Measurements from ENCODE around the gene ZEB1. TPM values are rescaled to one million over a fixed set of nuclear protein-coding genes. Genes with fewer than 3 reads are reported as not detected.

ZEB1 gene
- total and polyA plus RNA-seq, 2 of the 4 experiments (the other 2 are of a cell fraction) = 23.7 to 108 TPM

DNA sequence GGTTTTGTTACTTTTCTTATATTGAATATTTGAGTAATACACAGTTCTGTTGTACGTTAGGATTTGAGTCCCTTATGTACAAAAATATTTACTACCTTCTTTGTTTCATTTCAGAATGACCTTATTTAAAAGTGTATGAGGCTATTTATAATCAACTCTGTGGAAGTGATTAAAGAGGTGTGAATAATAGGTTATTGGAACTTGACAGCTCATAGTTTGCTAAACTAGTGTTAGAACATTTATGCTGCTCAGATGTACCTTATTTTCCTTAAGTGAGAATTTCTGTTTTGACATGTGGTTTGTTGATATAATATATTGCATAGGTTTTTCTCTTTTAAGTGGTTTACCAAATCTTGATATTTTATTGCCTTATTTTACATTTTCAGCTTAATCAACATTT is 105.5 kb downstream of the ZEB1 start:
- dilution Hi-C loops (cut with HindIII; ENCODE audit: low sequenced_read_pairs, unreplicated experiment) = no loop called here
- no peak for DNase-seq

More for the DNA sequence above, 105.5 kb downstream of the ZEB1 start:
- H3K27me3 ChIP-seq (ENCODE audit: control insufficient read depth, insufficient read depth, low read length) = no peaks in the 10 kb centered on the region
- 0 out of 2 replicates have a peak, but pooled peaks cover 2% of the 10 kb centered on the region for H3K36me3 ChIP-seq (ENCODE audit: control insufficient read depth, insufficient read depth, low read length)
- no peak overlapping the region for H2AK9ac ChIP-seq (replicated peaks; ENCODE audit: low read depth, low read length, poor library complexity)
- no peak overlapping the region for H2BK5ac ChIP-seq (ENCODE audit: low read depth, low read length, poor library complexity, severe bottlenecking)
- WGBS, 2 experiments (ENCODE audit: extremely low coverage in 2 of 2, insufficient read length in 1 of 2) = no CpG with 5 or more reads among the region's 1 CpG
- no peak overlapping the region for H3K23ac ChIP-seq (ENCODE audit: low read depth, low read length)
- H4K5ac ChIP-seq (ENCODE audit: low read depth, low read length) = no peak overlapping the region
- H3K79me1 ChIP-seq (ENCODE audit: low read depth in 1 of 2, low read length in 2 of 2) = peaks cover 16 to 51% of the 10 kb centered on the region in 2 experiments
- no peak overlapping the region for H4K91ac ChIP-seq (ENCODE audit: insufficient read depth, low read depth, low read length)
- H3K14ac ChIP-seq (replicated peaks; ENCODE audit: low read depth, low read length) = no peak overlapping the region
- BruUV-seq (replicated peaks) = no TSS peak
- TF ChIP-seq, protein P1, sequence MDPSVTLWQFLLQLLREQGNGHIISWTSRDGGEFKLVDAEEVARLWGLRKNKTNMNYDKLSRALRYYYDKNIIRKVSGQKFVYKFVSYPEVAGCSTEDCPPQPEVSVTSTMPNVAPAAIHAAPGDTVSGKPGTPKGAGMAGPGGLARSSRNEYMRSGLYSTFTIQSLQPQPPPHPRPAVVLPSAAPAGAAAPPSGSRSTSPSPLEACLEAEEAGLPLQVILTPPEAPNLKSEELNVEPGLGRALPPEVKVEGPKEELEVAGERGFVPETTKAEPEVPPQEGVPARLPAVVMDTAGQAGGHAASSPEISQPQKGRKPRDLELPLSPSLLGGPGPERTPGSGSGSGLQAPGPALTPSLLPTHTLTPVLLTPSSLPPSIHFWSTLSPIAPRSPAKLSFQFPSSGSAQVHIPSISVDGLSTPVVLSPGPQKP (IDR thresholded peaks at IDR 0.05; ENCODE audit: borderline replicate concordance, low read depth, low read length) = no peak
- TF ChIP-seq MAFK (IDR thresholded peaks at IDR 0.05; ENCODE audit: low read depth, low read length) (no peak), RAD21 (IDR thresholded peaks at IDR 0.05; ENCODE audit: low read length) (no peak), CHD1 (IDR thresholded peaks at IDR 0.05; ENCODE audit: low read depth, low read length) (no peak), FOS (IDR thresholded peaks at IDR 0.05; ENCODE audit: low read depth, low read length) (no peak), NFE2L2 (IDR thresholded peaks at IDR 0.05; ENCODE audit: low read depth, low read length) (no peak), MXI1 (IDR thresholded peaks at IDR 0.05; ENCODE audit: borderline replicate concordance, low read depth, low read length) (no peak), SMC3 (IDR thresholded peaks at IDR 0.05; ENCODE audit: low read depth, low read length) (no peak), RCOR1 (IDR thresholded peaks at IDR 0.05; ENCODE audit: insufficient replicate concordance, low read length) (no peak), BHLHE40 (IDR thresholded peaks at IDR 0.05; ENCODE audit: low read depth, low read length) (no peak)
- TF ChIP-seq, protein P2, sequence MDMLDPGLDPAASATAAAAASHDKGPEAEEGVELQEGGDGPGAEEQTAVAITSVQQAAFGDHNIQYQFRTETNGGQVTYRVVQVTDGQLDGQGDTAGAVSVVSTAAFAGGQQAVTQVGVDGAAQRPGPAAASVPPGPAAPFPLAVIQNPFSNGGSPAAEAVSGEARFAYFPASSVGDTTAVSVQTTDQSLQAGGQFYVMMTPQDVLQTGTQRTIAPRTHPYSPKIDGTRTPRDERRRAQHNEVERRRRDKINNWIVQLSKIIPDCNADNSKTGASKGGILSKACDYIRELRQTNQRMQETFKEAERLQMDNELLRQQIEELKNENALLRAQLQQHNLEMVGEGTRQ (IDR thresholded peaks at IDR 0.05; ENCODE audit: low read depth, low read length) = no peak
- TF ChIP-seq, protein P3, sequence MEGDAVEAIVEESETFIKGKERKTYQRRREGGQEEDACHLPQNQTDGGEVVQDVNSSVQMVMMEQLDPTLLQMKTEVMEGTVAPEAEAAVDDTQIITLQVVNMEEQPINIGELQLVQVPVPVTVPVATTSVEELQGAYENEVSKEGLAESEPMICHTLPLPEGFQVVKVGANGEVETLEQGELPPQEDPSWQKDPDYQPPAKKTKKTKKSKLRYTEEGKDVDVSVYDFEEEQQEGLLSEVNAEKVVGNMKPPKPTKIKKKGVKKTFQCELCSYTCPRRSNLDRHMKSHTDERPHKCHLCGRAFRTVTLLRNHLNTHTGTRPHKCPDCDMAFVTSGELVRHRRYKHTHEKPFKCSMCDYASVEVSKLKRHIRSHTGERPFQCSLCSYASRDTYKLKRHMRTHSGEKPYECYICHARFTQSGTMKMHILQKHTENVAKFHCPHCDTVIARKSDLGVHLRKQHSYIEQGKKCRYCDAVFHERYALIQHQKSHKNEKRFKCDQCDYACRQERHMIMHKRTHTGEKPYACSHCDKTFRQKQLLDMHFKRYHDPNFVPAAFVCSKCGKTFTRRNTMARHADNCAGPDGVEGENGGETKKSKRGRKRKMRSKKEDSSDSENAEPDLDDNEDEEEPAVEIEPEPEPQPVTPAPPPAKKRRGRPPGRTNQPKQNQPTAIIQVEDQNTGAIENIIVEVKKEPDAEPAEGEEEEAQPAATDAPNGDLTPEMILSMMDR (conservative IDR thresholded peaks at IDR 0.05; ENCODE audit: low read depth, low read length) = no peak
- no peak overlapping the region for H3K4ac ChIP-seq (ENCODE audit: low read depth, low read length)
- H3K4me2 ChIP-seq (ENCODE audit: low read depth, low read length) = no peak overlapping the region
- no peak overlapping the region for H3K9ac ChIP-seq (ENCODE audit: low read depth, low read length)
- CTCF ChIA-PET = no interaction called here
- intact Hi-C loops (cut with micrococcal nuclease) = no loop called here
- in situ Hi-C loops (cut with MboI; ENCODE audit: low sequenced_read_pairs) = no loop called here
- H2AFZ ChIP-seq (replicated peaks; ENCODE audit: low read length, poor library complexity) = no peak overlapping the region
- H3K4me3 ChIP-seq (ENCODE audit: insufficient read depth, low read depth, low read length) = no peak overlapping the region
- peaks cover 89% of the 10 kb centered on the region for H4K20me1 ChIP-seq (ENCODE audit: insufficient read depth, low read length)
- POLR2A ChIA-PET (ENCODE audit: unreplicated experiment) = interaction anchor here (0.6 kb wide), 1 partner anchor 81 kb away, joined by 3 read pairs; no protein-coding TSS in a partner anchor
- no peak overlapping the region for H3K18ac ChIP-seq (ENCODE audit: low read depth, low read length)
- H3K27ac ChIP-seq (ENCODE audit: insufficient read depth, low read length) = no peak overlapping the region
- H4K8ac ChIP-seq (ENCODE audit: low read depth in 2 of 2, low read length in 2 of 2) = no peak overlapping the region
- no peak overlapping the region for H3K56ac ChIP-seq (ENCODE audit: extremely low read depth, insufficient read depth, low read length)
- no peak for ATAC-seq (ENCODE audit: low read depth)
- H3K4me1 ChIP-seq (ENCODE audit: control insufficient read depth, insufficient read depth, low read length) = peaks cover 7% of the 10 kb centered on the region
- H2AK5ac ChIP-seq (ENCODE audit: low read depth, low read length) = no peak overlapping the region
- H2BK15ac ChIP-seq (ENCODE audit: low read depth, low read length) = no peak overlapping the region
- H3K9me3 ChIP-seq (ENCODE audit: control insufficient read depth, insufficient read depth, low read length) = no peaks in the 10 kb centered on the region
- H3K9me1 ChIP-seq (ENCODE audit: insufficient read depth, low read length) = peaks cover 13% of the 10 kb centered on the region
- no peak overlapping the region for H2BK20ac ChIP-seq (ENCODE audit: low read depth, low read length)
- H2BK120ac ChIP-seq (ENCODE audit: low read depth, low read length) = no peak overlapping the region
